Lower lobe of right lung (tissue), 2 donors: Measurements from ENCODE around the gene XPR1. TPM values are rescaled to one million over a fixed set of nuclear protein-coding genes. Genes with fewer than 3 reads are reported as not detected.

Experiments
- ATAC-seq, 2 donors: fragments of 200-7000 bp; cut with Tn5 transposase; one replicate each; pipeline ENCODE4 v1.9.1; 2020 to 2022; ENCODE audit warnings: mild to moderate bottlenecking in 2 of 2, moderate library complexity in 2 of 2
- DNase-seq: peaks from one replicate; pipeline ENCODE4 v3.0.0-alpha.2; 2020
- H3K27ac ChIP-seq: fragments of 200-600 bp; one replicate; pipeline ENCODE4 v1.8.0; 2022
- H3K27me3 ChIP-seq: fragments of 200-600 bp; one replicate; pipeline ENCODE4 v1.8.0; 2022; ENCODE audit warnings: low read depth
- H3K36me3 ChIP-seq: fragments of 200-600 bp; one replicate; pipeline ENCODE4 v1.8.0; 2022; ENCODE audit warnings: mild to moderate bottlenecking
- H3K4me1 ChIP-seq: fragments of 200-600 bp; one replicate; pipeline ENCODE4 v1.8.0; 2022
- H3K4me3 ChIP-seq: fragments of 200-600 bp; one replicate; pipeline ENCODE4 v1.8.0; 2022; ENCODE audit warnings: mild to moderate bottlenecking
- H3K9me3 ChIP-seq: fragments of 200-600 bp; one replicate; pipeline ENCODE4 v1.8.0; 2022
- intact Hi-C: fragments of 100-400 bp; cut with DNase I; formaldehyde crosslinking; loops from one replicate; pipeline ENCODE4 v1.11.0; 2022
- total RNA-seq: library from RNA; stranded (reverse); fragmentation: NEBNext Ultra II Directional; extraction: Animal tissue kit (Norgen Biotek cat#: 25700); gene quantifications from one replicate; pipeline ENCODE4 v1.2.1, GENCODE V29; 2021
- TF ChIP-seq, protein P1 (sequence below): fragments of 200-600 bp; IDR thresholded peaks from one replicate; pipeline ENCODE4 v1.8.0; 2022; ENCODE audit warnings: antibody characterized with exemption, mild to moderate bottlenecking
- donor health status: DM: no; HTN: yes; CAD: no; lungs with severe emphysema.

Gene XPR1
- total RNA-seq, 1 donor from 2014 or later, result 21.1 TPM

DNA sequence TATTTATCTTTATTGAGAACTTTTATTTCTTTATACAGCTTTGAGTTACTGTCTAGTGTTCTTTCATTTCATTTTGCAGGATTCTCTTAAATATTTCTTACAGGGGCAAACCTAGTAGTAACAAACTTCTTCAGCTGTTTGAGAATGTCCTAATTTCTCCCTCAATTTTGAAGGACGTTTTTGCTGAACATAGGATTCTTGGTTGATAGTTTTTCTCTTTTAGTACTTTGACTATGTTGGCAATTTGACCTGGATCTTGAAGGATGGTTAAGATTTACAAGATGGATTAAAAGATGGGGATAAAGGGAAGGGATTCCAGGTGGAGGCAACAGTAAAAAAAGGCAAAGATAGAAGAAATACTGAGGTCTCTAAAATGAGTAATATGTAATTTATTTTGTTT is 38.9 kb downstream of the XPR1 start:
- H3K36me3 ChIP-seq, result no peaks in the 10 kb centered on the region
- intact Hi-C loops, result no loop called here
- TF ChIP-seq, protein P1, sequence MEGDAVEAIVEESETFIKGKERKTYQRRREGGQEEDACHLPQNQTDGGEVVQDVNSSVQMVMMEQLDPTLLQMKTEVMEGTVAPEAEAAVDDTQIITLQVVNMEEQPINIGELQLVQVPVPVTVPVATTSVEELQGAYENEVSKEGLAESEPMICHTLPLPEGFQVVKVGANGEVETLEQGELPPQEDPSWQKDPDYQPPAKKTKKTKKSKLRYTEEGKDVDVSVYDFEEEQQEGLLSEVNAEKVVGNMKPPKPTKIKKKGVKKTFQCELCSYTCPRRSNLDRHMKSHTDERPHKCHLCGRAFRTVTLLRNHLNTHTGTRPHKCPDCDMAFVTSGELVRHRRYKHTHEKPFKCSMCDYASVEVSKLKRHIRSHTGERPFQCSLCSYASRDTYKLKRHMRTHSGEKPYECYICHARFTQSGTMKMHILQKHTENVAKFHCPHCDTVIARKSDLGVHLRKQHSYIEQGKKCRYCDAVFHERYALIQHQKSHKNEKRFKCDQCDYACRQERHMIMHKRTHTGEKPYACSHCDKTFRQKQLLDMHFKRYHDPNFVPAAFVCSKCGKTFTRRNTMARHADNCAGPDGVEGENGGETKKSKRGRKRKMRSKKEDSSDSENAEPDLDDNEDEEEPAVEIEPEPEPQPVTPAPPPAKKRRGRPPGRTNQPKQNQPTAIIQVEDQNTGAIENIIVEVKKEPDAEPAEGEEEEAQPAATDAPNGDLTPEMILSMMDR, result no peak

DNA sequence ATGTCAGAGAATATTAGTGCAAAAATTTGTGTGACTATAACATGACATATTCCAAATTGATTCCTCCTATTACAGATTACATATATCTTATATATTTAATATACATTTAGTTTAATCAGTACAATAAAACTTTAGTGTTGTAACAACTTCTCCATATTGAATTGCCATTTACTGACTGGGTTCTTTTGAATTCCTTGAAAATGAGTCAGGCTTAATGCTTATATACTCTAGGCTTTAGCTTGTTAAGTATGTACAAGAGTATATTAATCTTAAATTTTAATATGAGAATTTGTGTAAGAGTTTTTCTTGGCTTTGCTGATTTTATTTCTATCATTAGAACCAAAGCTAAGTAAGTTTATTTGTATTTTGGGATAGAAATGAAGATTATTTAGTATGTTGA is 40.3 kb downstream of the XPR1 start:
- no peak for ATAC-seq
- no peaks in the 10 kb centered on the region for H3K27me3 ChIP-seq
- no peak for DNase-seq
- H3K27ac ChIP-seq, result no peak overlapping the region
- H3K4me3 ChIP-seq, result no peak overlapping the region
- no peaks in the 10 kb centered on the region for H3K36me3 ChIP-seq
- peaks cover 16% of the 10 kb centered on the region for H3K9me3 ChIP-seq
- H3K4me1 ChIP-seq, result no peaks in the 10 kb centered on the region
- TF ChIP-seq, protein P1, result no peak
- intact Hi-C loops, result no loop called here

More for the DNA sequence above, 38.9 kb downstream of the XPR1 start:
- Histone ChIP-seq H3K27me3 (no peaks in the 10 kb centered on the region), H3K27ac (no peak overlapping the region), H3K4me3 (no peak overlapping the region), H3K9me3 (peaks cover 28% of the 10 kb centered on the region), H3K4me1 (no peaks in the 10 kb centered on the region)
- ATAC-seq, result no peak
- DNase-seq, result no peak

DNA sequence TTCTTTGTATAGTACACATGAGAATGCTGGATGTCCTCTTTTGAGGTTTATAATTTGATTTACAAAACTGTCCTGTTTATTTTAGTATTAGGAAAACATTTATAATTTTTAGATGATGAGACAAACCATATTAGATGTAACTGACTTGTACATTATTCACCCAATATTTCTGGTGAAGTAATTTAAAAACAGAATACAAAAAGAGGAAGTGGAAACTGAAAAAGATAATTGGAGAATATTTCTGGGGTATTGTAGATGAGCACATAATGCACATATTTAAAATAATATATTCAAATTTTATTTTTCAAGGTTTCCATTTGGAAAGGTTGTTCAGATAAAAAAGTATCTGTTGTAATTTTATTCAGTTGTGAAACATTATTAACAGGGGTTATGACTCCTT is 40.7 kb downstream of the XPR1 start:
- Histone ChIP-seq H3K9me3 (peaks cover 16% of the 10 kb centered on the region), H3K27me3 (no peaks in the 10 kb centered on the region), H3K4me1 (no peaks in the 10 kb centered on the region), H3K4me3 (no peak overlapping the region), H3K27ac (no peak overlapping the region), H3K36me3 (no peaks in the 10 kb centered on the region)
- intact Hi-C loops, result no loop called here
- ATAC-seq (no peak), DNase-seq (no peak)
- TF ChIP-seq, protein P1, result no peak

DNA sequence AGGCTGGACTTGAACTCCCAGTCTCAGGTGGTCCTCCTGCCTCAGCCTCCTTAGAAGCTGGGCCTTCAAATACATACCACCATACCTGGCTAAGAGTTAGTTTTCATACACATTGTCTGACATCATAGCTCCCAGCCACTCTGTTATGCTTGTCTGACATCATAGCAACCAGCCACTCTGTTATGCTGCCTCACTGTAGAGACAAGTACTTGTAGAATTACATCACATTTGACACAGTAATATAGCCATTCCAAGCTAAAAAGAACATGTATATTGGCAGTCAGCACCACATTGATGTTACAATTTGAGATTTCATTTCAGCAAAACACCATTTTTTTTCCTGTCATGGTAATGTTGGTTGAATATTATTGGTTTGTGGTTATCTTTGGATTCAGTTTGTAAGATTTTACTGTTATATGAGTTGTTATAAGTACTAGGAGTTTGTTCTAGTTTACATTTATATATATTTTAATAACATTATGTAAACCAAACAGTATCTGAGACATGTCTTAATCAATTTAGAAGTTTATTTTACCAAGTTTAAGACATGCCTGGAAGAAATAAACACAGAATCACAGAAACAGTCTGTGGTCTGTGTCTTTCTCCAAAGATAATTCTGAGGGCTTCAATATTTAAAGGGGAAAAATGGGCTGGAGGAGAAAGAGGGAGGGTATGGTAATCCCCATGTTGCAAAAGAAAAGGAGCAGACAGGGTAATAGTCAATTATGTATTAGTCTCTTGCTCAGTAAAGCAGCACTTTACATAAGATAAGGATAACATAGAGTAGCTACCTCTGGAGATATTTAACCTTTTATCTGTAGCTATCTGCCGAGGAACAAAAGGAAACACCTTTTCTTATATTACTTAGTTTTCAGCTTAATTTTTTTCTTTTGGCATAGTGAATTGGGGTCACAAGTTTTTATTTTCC is 43.0 kb downstream of the XPR1 start:
- no peak for ATAC-seq
- H3K9me3 ChIP-seq, result peaks cover 16% of the 10 kb centered on the region
- DNase-seq, result no peak
- no peaks in the 10 kb centered on the region for H3K4me1 ChIP-seq
- H3K4me3 ChIP-seq, result no peak overlapping the region
- no peaks in the 10 kb centered on the region for H3K27me3 ChIP-seq
- H3K27ac ChIP-seq, result no peak overlapping the region
- intact Hi-C loops, result no loop called here
- TF ChIP-seq, protein P1, result no peak
- no peaks in the 10 kb centered on the region for H3K36me3 ChIP-seq

DNA sequence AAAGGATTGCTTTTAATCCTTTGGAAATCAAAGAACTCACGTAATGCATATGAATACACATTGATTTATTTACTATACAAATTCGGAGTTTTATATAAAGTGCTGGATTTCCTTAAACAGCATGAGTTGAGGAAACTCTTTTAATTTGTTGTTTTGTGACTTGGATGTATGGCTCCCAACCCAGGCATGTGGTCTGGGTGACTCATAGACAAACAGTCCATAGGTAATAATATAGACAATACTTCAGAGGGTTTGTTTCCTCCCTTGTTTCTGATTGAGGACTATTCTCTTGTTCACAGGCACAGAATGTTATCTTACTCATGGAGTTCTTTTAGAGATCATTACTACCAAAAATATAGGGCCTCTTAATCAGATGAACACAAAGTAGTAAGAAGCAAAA is 43.8 kb downstream of the XPR1 start:
- ATAC-seq, result no peak
- intact Hi-C loops, result no loop called here
- TF ChIP-seq, protein P1, result no peak

More for the DNA sequence above, 43.8 kb downstream of the XPR1 start:
- no peak overlapping the region for H3K4me3 ChIP-seq
- no peak for DNase-seq
- H3K36me3 ChIP-seq, result no peaks in the 10 kb centered on the region
- peaks cover 10% of the 10 kb centered on the region for H3K9me3 ChIP-seq
- no peak overlapping the region for H3K27ac ChIP-seq
- no peaks in the 10 kb centered on the region for H3K27me3 ChIP-seq
- no peaks in the 10 kb centered on the region for H3K4me1 ChIP-seq
